Bone marrow (tissue), 2 donors: ENCODE measurements around the gene LIPK.

Source experiments
- DNase-seq, 2 donors: peaks; one replicate each; lab custom pipeline; 2025; lab: John Stamatoyannopoulos, UW

The LIPK gene

GRCh38 chr10:88786032-88786770 is 80.2 kb downstream of the LIPK start:
- no peak for DNase-seq

DNA sequence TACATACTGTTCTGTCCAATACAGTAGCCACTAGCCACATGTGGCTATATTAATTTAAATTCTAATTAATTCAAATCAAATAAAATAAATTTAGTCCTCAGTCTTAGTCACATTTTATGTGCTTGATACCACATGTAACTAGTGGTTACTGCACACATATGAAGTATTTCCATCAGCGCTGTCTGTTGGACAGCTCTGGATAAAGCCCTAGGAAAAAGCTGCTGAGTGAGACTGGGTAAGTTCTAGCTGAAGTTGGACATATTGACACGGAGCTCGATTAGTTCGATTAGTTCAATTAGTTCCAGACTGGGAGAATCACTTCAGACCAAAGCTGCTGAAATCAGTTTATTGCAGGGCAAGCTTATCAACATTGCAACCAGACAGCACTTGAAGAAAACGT is 81.4 kb downstream of the LIPK start:
- DNase-seq, result no peak

DNA sequence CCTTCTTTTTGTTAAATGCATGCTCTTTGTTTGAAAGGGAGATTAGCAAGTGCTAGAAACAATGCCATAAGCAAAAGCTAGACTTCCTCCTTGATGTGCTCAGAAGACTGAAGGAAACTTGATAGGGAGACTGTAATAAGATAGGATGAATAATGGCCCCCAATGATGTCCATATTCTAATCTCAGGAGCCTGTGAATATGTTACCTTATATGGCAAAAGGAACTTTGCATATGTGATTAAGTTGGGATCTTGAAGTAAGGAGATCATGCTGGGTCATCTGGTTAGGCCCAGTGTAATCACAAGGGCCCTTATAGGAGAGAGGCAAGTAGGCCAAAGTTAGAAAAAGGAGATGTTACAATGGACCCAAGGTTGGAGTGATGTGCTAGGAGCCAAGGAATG is 82.9 kb downstream of the LIPK start:
- no peak for DNase-seq

DNA sequence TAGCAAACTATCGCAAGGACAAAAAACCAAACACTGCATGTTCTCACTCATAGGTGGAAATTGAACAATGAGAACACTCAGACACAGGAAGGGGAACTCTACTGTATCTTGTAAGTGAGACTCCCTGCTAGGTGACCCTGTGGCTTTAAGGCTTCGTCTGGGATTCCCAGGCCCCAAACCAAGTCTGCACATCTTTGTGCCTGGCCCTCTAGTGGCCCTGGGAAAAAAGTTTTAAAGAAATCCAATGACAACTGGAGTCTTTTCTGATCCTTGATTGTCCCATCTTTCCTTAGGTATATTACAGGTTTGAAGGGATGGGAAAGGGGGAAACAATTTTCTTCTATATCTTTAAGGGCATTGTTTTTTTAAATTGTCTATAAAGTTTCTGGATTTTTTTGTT is 85.9 kb downstream of the LIPK start:
- no peak for DNase-seq

DNA sequence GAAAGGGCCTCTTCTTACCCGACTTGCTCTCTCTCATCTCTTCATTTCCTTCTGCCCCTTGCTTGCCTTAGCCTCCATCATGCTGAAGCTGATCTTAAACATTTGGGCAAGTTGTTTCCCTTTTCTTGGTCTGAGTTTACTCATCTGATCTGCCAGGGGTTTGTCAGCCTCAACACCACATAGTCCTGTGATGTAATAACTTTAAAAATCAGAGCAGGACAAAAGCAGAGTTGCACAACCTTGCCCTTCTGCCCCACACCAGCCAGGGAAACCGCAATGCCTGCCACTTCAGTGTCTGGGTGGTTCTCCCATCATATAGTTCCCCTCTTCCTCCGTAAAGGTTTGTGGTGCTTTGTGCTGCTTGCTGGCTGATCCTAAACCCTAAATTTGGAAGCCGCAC is 86.6 kb downstream of the LIPK start:
- peak; percentile 8 to 34 for DNase-seq

DNA sequence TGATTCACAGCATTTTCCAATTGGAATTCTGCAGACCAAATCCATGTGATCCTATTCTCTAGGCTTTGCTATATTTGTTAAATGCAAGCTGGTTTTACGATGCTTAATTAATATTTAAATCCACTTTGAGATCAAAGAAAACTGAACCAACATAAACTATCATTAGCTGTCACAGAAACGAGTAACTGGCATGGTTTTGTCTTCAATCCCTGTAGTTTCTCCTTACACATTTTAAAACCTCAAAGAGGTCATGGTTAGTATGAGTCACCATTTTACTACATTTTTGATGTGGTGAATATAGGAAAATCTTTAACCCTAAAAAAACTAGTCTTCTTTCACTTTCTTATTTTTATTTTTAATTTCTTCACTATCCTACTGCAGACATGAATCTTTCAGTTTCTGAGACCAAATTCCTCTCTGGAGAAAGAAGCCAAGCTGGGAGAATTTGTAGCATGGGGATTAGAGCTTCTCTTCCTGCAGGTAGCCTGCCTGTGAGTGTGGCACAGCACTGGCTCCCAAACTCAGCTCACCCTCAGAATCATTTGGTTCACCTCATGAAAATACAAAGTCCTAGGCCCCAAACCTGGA is 87.8 kb downstream of the LIPK start:
- peak in 1 of 2 donors; percentile 61 for DNase-seq

GRCh38 chr10:88794731-88795130 is 88.7 kb downstream of the LIPK start:
- DNase-seq, result no peak

DNA sequence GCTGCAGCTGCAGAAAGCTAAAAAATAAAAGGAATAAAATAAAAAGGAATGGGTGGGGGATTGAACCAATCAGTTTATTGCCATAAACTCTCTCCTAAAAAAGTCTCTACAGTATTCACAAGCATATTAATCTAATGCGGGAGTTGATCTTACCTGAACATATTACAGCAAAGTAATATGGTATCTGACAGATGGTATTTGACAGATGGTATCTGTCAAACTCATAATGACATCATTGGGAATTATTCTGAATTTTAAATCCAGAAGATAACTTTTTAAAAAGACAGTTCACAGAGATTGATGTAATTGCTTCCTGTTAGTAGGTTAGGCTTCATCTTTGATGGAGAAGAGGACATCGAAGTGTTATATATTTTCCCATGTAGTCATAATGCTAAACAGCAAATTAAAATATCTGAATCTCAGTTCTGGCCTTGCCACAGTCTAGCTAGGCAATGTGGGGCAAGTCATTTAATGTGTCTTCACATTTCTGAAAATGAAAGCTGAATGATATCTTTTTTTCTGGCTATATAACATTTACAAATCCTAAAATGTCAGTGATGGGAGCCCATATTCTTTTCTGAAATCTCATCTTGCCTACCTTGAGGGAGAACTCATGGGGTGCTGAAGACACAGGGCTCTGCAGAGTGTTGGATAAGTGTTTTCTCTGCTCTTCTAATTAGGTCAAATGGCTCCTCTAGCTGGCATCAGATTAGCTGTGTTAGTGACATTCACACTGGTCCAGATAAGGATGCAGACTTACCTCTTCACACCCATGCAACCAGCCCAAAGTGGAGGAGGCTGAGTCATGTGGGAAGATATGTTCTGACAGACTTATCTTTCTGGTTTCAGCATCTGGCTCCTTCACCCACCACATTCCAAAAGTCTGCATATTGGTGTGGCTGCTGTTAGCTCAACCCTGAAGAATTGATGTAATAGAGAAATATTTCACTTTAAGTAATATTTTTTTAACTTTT is 94.4 kb downstream of the LIPK start:
- DNase-seq, result no peak
